HG03575 (cell line): Measurements from ENCODE around the gene RIOK1.
"Not testable (repeated sequence)": the region's sequence is repeated elsewhere in the genome, so short reads cannot be mapped to it uniquely, and the experiment has no call there.

Experiments used
- ATAC-seq: cut with Tn5 transposase; IDR thresholded peaks from one replicate; pipeline ENCODE4 v1.9.1; 2021; ENCODE audit not compliant: unreplicated experiment, insufficient number of reproducible peaks, low FRiP score; ENCODE audit errors: extremely low read depth

RIOK1 gene

DNA sequence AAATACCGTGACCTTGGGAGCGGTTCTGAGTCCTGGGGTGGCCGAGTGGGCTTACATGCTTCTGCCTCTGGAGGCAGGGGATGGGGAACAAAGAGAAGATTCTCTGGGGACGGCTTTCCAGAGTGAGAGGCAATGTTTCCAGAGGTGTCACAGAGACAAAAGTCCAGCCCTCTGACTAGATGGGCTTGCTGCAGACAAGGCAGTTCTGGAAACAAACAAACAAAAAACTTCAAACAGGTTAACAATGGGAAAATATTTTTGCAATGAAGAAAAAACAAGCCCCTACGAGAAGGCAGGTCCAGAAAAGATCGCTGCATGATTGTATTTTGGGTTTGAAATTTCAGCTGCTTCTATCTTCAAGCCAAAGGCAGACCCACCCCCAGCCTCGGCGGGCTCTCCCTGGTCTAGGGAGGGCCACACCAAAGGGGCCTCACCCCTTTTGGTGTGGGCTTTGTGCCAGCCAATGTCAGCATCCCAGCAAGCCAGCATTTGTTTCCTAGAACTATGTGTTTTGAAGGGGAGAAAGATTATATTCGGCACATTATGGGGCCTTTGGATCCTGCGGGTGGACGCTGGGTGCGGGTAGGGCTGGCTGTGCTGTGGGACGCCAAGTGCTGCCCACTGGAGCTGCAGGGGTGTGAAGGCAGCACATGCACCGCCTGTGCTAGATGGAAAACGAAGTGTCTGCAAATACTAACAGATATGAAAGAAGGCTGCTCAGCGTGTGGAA lies 42.9 kb downstream of the RIOK1 start:
- no peak for ATAC-seq

GRCh38 chr6:7433121-7433617 lies 43.6 kb downstream of the RIOK1 start:
- ATAC-seq = no peak

DNA sequence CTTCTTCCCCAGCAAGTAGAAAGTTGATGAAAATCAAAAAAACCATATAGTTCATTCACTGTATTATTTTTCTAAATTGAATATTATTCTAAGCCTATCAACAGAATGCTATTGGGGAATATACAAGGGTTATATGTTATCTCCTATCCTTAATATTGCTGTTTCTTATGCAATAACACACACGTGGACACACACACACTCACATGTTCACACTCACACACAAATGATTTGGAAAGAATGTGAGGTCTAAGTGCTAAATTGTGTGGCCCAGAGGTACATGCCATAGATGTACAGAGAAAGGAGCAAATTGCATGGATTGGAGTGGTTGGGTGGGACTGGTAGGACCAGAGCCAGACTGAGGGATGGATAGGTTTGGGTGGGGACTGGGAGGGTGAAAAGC lies 45.1 kb downstream of the RIOK1 start:
- no peak for ATAC-seq

- no peak for ATAC-seq
Measured at GRCh38 chr6:7438011-7438410, 48.4 kb downstream of the RIOK1 start.

- ATAC-seq = no peak
Measured at GRCh38 chr6:7439228-7439627, 49.6 kb downstream of the RIOK1 start.

DNA sequence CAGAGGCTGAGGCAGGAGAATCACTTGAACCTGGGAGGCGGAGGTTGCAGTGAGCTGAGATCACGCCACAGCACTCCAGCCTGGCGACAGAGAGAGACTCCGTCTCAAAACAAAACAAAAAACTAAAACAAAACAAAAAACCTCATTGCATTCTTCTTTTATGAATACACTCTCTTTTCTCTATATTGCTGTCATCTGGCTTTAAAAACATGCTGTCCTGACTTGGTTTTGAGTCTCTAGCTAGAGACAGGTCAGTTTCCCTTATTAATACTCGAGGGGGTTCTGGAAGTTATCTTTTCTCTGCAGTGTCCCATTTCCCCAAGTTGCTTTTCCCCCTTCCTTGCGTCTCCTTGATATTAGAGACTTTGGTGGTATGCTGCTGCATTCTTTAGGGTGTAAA lies 50.9 kb downstream of the RIOK1 start:
- no peak for ATAC-seq

DNA sequence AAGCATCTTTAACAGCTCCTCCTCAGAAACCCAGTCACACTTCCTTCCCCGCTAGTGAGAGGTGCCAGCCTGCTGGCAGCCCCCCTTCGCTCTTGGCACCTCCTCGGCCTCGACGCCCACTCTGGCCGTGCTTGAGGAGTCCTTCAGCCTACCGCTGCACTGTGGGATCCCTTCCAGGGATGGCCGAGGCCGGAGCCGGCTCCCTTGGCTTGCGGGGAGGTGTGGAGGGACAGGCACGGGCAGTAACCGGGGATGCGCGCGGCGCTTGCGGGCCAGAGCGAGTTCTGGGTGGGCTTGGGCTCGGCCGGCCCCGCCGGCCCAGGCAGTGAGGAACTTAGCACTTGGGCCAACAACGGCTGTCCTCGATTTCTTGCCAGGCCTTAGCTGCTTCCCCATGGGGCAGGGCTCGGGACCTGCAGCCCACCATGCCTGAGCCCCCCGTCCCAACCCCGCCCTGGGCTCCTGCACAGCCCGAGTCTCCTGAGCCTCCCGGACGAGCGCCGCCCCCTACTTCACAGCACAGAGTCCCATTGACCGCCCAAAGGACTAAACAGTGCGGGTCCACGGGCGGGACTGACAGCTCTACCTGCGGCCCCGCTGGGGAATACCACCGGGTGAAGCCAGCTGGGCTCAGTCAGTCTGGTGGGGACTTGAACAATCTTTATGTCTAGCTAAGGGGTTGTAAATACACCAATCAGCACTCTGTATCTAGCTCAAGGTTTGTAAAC lies 51.6 kb downstream of the RIOK1 start:
- no peak for ATAC-seq

DNA sequence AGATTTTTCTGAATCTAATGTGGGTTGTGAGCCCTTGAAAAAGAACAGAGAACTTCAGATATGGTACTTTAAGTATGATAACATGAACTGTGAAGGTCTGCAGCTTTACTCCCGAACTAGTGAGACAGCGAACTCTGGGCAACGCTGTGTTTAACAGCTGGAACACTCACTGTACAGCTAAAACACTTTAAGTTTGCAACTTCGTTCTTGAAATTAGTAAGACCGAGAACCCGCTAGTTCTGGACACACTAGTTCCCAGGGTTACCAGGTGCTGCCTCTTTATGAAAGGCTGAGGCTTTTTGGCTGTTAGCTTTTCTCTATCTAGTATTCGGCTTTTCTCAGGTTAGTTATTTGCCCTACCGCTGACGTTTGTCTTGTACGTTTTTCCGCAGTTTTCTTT lies 52.9 kb downstream of the RIOK1 start:
- no peak for ATAC-seq

DNA sequence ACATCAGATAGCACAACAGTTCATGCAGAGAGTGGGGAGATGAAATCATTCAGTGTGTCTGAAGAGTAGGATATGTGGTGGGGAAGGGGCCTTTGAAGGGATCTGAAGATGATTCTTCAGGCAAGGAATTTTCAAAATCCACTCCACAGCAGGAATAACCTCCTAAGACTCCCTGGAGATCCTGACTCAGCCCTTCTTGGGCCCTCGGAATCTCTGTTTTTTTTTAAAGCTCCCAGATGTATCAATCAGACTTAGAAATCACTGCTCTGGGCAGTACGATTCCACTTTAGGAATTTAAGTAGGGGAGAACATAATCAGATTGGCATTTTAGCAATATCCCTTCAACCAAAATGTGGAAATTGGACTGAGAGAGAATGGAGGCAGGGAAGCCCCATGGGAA lies 55.5 kb downstream of the RIOK1 start:
- no peak for ATAC-seq

- no peak for ATAC-seq
Measured at GRCh38 chr6:7445885-7446461, 56.4 kb downstream of the RIOK1 start.

DNA sequence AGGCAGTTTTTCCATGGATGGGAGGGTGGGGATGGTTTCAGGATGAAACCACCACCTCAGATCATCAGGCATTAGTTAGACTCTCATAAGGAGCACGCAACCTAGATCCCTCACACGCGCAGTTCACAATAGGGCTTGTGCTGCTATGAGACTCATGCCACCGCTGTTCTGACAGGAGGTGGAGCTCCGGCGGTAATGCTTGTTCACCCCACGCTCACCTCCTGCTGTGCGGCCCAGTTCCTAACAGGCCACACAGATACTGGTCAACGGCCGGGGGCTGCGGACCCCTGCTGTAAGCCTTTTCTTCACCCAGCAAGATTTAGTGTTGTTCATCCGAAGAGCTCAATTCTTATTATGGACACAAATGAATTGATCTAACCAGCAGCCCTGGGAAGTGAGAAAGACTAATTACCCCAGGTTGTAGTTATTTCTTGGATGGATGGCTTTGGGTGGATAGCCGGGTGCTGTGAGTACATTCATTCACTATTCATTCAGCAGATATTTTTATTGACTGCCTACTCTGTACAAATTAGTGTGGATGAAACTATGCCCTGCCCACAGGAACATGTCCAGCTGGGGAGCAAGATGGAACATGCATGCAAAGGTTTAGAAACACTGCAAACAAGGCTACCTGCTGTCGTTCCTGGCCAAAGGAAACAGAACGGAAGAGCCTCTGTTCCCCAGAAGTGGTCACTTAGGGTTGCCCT lies 57.2 kb downstream of the RIOK1 start:
- no peak for ATAC-seq

- no peak for ATAC-seq
Measured at GRCh38 chr6:7448232-7448631, 58.6 kb downstream of the RIOK1 start.

DNA sequence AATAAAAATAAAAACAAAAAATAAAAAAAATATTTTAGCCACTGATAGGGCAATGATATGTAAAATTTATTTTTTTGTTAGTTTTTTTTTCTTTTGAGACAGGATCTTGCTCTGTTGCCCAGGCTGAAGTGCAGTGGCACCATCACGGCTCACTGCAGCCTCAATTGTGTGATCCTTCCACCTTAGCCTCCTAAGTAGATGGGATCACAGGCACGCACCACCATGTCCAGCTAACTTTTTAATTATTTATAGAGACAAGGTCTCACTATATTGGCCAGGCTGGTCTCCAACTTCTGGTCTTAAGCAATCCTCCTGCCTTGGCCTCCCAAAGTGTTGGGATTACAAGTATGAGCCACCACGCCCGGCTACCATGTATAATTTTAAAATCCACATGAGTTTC lies 59.4 kb downstream of the RIOK1 start:
- ATAC-seq = no peak

DNA sequence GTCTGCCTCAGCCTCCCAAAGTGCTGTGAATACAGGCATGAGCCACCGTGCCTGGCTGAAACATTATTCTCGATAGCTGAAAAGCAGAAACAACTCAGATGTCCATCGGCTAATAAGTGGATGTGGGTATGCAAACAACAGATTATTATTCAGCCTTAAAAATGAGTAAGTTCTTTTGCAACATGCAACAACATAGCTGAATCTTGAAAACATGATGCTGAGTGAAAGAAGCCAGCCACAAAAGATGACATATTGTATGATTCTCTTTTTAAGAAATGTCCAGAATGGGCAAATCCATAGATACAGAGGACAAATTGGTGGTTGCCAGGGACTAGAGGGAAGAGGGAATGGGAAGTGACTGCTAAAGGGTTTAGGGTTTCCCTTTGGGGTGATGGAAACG lies 61.7 kb downstream of the RIOK1 start:
- ATAC-seq = no peak

DNA sequence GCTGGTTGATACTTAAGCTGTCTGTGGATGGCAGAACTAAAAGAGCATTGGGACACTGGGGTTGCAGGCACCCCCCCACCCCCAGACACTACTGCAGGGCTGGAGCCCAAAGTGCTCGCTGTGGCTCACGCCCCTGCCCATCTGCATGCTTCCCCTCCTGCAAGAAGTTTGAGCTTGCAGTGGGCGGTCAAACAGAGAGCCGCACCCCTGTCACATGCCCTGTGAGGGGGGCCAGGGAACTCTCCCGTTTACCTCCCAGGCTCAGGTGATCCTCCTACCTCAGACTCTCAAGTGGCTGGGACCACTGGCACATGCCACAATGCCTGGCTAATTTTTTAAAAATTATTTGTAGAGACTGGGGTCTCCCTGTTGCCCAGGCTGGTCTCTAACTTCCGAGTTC lies 63.3 kb downstream of the RIOK1 start:
- no peak for ATAC-seq

DNA sequence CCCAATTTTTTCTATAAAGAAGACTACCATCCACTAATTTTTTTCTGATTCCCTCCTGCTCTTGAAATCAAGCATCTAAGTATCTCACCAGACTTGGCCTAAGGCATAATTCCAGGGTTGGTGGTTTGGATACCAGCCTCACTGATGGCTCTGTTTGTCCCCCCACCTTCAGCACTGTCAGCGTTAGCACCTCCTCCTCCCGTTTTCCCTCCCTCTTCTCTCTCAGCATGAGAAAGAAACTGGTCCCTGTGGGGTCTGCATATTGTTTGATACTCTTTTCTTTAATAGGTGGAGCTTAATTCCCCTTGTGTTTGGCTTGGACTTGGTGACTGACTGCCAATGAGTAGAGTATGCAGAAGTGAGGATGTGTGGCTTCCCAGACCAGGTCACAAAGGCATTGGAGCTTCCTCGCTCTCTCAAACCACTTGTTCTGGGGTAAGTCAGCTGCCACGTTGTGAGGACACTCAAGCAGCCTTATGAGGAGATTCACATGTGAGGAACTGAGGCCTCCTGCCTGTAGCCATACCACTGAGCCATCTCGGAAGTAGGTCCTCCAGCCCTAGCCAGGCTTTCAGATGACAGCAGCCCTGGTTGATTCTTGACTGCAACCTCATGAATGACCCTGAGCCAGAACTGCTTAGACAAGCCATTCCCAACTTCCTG lies 65.2 kb downstream of the RIOK1 start:
- ATAC-seq = no peak

DNA sequence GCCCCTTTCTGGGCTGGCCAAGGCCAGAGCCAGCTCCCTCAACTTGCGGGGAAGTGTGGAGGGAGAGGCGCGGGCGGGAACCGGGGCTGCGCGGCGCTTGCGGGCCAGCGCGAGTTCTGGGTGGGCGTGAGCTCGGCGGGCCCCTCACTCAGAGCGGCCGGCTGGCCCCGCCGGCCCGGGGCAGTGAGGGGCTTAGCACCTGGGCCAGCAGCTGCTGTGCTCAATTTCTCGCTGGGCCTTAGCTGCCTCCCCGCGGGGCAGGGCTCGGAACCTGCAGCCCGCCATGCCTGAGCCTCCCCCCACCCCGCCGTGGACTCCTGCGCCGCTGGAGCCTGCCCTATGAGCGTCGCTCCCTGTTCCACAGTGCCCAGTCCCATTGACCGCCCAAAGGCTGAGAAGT lies 66.7 kb downstream of the RIOK1 start:
- not testable (repeated sequence) for ATAC-seq

DNA sequence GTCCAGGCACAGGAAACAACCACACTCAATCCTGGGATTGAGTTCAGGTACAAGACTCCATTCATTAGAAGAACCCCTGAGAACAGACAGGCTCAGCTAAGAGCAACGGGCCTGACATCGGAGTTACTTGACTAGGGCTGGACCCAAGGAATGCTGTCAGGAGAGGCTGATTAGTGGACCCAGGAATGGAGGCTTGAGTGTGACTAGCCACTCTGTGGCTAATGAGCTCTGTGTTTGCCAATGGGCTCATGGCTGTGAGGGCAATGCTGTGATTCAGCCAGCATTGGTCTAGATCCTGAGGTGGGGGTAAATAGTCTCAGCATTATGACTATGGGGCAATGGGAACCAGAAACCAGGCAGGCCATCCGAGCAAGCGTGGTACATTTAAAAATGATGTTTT lies 71.8 kb downstream of the RIOK1 start:
- ATAC-seq = no peak

GRCh38 chr6:7463785-7464184 lies 74.2 kb downstream of the RIOK1 start:
- no peak for ATAC-seq
